GM19395 (cell line): ENCODE results near the gene LILRB3.
"Not testable (repeated sequence)": the region's sequence is repeated elsewhere in the genome, so short reads cannot be mapped to it uniquely, and the experiment has no call there.

Source experiments
- ATAC-seq: cut with Tn5 transposase; IDR thresholded peaks from one replicate; pipeline ENCODE4 v1.9.1; 2021; ENCODE audit warnings: mild to moderate bottlenecking, moderate library complexity; ENCODE audit not compliant: unreplicated experiment

Gene LILRB3

GRCh38 chr19:54214217-54214616, 8.6 kb downstream of the LILRB3 start:
- not testable (repeated sequence) for ATAC-seq

GRCh38 chr19:54211235-54211634, 11.6 kb downstream of the LILRB3 start:
- no peak for ATAC-seq

GRCh38 chr19:54209811-54210494, 12.9 kb downstream of the LILRB3 start:
- ATAC-seq = no peak

GRCh38 chr19:54209058-54209810, 13.6 kb downstream of the LILRB3 start:
- no peak for ATAC-seq

- ATAC-seq = no peak
These were observed 14.1 kb downstream of the LILRB3 start for GRCh38 chr19:54208784-54209057.

GRCh38 chr19:54207983-54208783, 14.6 kb downstream of the LILRB3 start:
- peak; percentile 59 for ATAC-seq

- no peak for ATAC-seq
These were observed 15.2 kb downstream of the LILRB3 start for GRCh38 chr19:54207676-54207982.

GRCh38 chr19:54207193-54207592, 15.6 kb downstream of the LILRB3 start:
- not testable (repeated sequence) for ATAC-seq

GRCh38 chr19:54206831-54207177, 16.0 kb downstream of the LILRB3 start:
- no peak for ATAC-seq

- no peak for ATAC-seq
These were observed 16.6 kb downstream of the LILRB3 start for GRCh38 chr19:54206030-54206830.

- no peak for ATAC-seq
These were observed 17.9 kb downstream of the LILRB3 start for GRCh38 chr19:54204767-54205468.

- no peak for ATAC-seq
These were observed 19.6 kb downstream of the LILRB3 start for GRCh38 chr19:54203151-54203611.

- no peak for ATAC-seq
These were observed 20.8 kb downstream of the LILRB3 start for GRCh38 chr19:54201980-54202379.

- ATAC-seq = no peak
These were observed 21.6 kb downstream of the LILRB3 start for GRCh38 chr19:54201172-54201701.

GRCh38 chr19:54199401-54199800, 23.4 kb downstream of the LILRB3 start:
- ATAC-seq = no peak

GRCh38 chr19:54197121-54197520, 25.7 kb downstream of the LILRB3 start:
- ATAC-seq = no peak

GRCh38 chr19:54196536-54196935, 26.3 kb downstream of the LILRB3 start:
- no peak for ATAC-seq

GRCh38 chr19:54194463-54194862, 28.3 kb downstream of the LILRB3 start:
- not testable (repeated sequence) for ATAC-seq

- no peak for ATAC-seq
These were observed 29.8 kb downstream of the LILRB3 start for GRCh38 chr19:54193011-54193410.

GRCh38 chr19:54191811-54192453, 30.9 kb downstream of the LILRB3 start:
- no peak for ATAC-seq
